Hepatocyte (in vitro differentiated cells): ENCODE results near the gene SLC48A1.

Experiments
- EZH2 ChIP-seq: fragments of 200-600 bp; sonication (generic); IDR thresholded peaks from 2 replicates; pipeline ENCODE4 v1.6.1; 2016; ENCODE audit warnings: antibody characterized with exemption, mild to moderate bottlenecking, borderline replicate concordance
- TF ChIP-seq, protein P1 (sequence below): fragments of 200-600 bp; sonication (generic); IDR thresholded peaks from 2 replicates; pipeline ENCODE4 v1.5.1; 2016; ENCODE audit warnings: antibody characterized with exemption, mild to moderate bottlenecking; ENCODE audit not compliant: poor library complexity

DNA sequence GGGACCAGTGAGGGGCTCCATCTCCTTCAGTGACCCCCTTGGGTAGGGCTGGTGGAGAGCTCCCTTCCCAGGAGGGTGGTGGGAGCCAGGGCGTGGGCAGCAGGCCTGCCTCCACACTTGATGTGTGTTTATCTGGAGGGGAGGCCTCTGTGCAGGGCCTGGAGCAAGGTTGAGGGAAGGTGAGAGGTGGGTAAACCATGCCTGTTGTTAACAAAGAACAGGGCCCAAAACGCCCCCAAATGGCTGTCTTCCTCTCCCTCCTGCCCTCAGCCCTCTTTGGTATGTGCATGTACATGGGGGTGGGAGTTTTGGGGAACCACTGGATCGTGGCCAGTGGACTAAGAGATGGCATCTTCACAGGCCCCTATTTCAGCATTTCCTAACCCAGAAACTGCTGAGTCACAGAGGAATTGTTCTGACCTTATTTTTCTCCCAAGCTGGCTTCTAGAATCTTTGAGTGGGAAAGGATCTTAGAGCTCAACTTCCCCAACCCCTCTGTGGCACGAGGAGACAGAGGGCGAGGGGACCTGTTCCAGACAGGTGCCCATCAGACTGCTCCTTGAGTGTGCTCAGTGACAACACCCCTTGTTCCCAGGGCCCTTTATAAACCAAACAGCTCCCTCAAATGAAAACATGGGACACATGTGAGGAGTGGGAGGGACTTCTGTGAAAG, 3.6 kb downstream of the SLC48A1 start:
- TF ChIP-seq, protein P1, sequence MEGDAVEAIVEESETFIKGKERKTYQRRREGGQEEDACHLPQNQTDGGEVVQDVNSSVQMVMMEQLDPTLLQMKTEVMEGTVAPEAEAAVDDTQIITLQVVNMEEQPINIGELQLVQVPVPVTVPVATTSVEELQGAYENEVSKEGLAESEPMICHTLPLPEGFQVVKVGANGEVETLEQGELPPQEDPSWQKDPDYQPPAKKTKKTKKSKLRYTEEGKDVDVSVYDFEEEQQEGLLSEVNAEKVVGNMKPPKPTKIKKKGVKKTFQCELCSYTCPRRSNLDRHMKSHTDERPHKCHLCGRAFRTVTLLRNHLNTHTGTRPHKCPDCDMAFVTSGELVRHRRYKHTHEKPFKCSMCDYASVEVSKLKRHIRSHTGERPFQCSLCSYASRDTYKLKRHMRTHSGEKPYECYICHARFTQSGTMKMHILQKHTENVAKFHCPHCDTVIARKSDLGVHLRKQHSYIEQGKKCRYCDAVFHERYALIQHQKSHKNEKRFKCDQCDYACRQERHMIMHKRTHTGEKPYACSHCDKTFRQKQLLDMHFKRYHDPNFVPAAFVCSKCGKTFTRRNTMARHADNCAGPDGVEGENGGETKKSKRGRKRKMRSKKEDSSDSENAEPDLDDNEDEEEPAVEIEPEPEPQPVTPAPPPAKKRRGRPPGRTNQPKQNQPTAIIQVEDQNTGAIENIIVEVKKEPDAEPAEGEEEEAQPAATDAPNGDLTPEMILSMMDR: no peak
- TF ChIP-seq EZH2: no peak
